Measurements from ENCODE around the gene BTBD9. TPM values are rescaled to one million over a fixed set of nuclear protein-coding genes. Genes with fewer than 3 reads are reported as not detected.

The BTBD9 gene
- total RNA-seq, 2 donors from 2014 or later, result 14.2 to 18.2 TPM

DNA sequence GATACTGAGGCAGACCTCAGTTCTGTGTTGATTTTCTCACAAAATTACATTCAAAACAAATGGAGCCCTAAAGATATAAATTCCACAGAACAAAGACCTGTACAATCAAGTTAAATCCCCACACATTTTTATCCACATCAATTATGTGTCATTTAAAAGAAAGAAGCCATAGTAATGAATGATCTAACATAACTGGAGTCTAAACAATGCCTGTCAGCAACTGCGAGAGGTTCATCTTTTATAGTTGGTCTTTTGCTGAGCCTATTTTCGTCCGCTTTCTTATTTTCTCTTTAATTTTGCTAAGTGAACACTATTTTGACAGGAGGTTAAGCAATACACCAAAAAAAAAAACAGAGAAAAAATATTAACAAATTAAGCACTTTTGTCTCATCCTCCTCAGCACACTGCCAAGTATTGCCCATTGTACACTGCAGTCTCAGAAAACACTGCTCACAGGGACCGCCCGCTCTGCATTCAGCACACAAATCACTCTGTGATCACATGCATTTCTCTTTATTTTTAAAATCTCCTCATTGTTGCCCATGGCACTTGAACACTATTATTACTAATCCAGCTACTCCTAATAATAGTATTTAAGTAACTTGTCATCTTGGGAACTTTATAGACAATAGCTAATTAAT is 140.8 kb downstream of the BTBD9 start:
- Histone ChIP-seq H3K9me3 (no peaks in the 10 kb centered on the region), H3K4me3 (no peak overlapping the region), H3K4me1 (peaks cover 0 to 2% of the 10 kb centered on the region in 2 donors), H3K27me3 (no peaks in the 10 kb centered on the region), H3K27ac (no peak overlapping the region), H3K36me3 (no peaks in the 10 kb centered on the region)
- TF ChIP-seq, protein P1, sequence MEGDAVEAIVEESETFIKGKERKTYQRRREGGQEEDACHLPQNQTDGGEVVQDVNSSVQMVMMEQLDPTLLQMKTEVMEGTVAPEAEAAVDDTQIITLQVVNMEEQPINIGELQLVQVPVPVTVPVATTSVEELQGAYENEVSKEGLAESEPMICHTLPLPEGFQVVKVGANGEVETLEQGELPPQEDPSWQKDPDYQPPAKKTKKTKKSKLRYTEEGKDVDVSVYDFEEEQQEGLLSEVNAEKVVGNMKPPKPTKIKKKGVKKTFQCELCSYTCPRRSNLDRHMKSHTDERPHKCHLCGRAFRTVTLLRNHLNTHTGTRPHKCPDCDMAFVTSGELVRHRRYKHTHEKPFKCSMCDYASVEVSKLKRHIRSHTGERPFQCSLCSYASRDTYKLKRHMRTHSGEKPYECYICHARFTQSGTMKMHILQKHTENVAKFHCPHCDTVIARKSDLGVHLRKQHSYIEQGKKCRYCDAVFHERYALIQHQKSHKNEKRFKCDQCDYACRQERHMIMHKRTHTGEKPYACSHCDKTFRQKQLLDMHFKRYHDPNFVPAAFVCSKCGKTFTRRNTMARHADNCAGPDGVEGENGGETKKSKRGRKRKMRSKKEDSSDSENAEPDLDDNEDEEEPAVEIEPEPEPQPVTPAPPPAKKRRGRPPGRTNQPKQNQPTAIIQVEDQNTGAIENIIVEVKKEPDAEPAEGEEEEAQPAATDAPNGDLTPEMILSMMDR (IDR thresholded peaks at IDR 0.05), result no peak
- DNase-seq (ENCODE audit: low spot score), result no peak

DNA sequence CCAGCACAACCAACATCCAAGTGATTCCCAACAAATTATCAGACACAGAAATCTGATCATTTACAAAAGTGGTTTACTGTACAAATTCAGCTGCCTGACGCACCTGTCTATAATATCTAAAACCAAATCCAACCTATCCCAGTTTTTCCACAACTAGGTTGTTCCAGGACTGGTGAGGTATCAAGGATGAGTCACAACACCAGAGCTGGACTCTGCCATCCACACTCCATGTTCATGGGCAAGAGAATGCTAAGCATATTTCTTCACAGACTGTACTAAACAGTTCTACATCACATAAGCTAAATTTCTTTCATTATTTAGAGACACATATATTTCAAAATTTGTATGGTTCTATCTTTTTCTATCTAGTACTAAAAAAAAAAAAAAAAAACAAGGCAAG is 141.6 kb downstream of the BTBD9 start:
- Histone ChIP-seq H3K4me1 (no peaks in the 10 kb centered on the region), H3K36me3 (no peaks in the 10 kb centered on the region), H3K9me3 (no peaks in the 10 kb centered on the region), H3K27me3 (no peaks in the 10 kb centered on the region), H3K27ac (no peak overlapping the region), H3K4me3 (no peak overlapping the region)
- DNase-seq (ENCODE audit: low spot score), result no peak
- TF ChIP-seq, protein P1 (IDR thresholded peaks at IDR 0.05), result no peak

DNA sequence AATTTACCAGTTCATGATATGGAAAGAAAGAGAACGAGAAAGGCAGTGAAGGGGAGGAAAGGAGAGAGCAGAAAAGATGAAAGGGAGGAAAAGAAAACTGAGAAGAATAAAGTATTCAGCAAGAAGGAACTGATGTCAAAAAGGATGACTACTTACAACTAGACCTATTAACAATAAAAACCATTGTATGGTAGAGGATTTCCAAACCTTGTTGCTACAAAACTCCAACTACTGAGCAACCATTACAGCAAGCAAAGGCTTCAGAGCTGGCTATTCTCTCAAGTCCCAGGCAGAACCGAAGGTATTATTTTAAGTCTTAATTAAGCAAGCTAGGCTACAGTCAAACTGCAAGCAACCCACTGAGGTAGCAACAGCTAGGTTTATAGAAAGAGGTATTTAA is 142.2 kb downstream of the BTBD9 start:
- TF ChIP-seq, protein P1 (IDR thresholded peaks at IDR 0.05), result no peak

DNA sequence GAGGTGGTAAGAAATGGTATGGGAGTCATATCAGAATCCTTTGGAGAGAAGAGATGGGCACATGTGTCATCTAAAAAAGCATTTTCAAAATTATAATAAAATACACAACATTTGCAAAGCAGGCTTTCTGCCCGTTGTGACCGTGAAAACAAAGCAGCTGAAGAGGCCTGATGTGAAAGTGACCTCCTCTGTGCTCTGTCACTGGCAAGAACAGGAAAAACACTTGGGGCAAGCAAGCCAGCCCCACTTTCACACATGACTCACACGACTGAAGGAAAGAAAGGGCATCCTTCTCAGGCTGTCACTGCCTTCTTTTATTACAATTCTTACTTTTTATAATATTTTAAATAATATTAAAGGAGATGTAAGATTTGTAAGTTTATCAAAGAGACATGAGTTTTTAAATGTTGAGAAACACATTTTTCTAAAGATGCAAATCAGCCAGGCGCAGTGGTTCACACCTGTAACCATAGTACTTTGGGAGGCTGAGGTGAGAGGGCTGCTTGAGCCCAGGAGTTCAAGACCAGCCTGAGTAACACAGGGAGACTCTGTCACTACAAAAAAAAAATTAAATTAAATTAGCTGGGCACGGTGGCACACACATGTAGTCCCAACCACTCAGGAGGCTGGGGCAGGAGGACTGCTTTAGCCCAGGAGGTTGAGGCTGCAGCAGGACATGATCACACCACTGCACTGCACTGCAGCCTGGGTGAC is 143.7 kb downstream of the BTBD9 start:
- H3K4me1 ChIP-seq, result no peaks in the 10 kb centered on the region
- TF ChIP-seq, protein P1 (IDR thresholded peaks at IDR 0.05), result no peak
- H3K9me3 ChIP-seq, result no peaks in the 10 kb centered on the region
- no peak for DNase-seq (ENCODE audit: low spot score)
- no peak overlapping the region for H3K4me3 ChIP-seq
- H3K36me3 ChIP-seq, result no peaks in the 10 kb centered on the region
- H3K27ac ChIP-seq, result no peak overlapping the region
- no peaks in the 10 kb centered on the region for H3K27me3 ChIP-seq

More for the DNA sequence above, 142.2 kb downstream of the BTBD9 start:
- Histone ChIP-seq H3K27ac (no peak overlapping the region), H3K36me3 (no peaks in the 10 kb centered on the region), H3K9me3 (no peaks in the 10 kb centered on the region), H3K4me3 (no peak overlapping the region), H3K4me1 (no peaks in the 10 kb centered on the region), H3K27me3 (no peaks in the 10 kb centered on the region)
- DNase-seq (ENCODE audit: low spot score), result no peak

DNA sequence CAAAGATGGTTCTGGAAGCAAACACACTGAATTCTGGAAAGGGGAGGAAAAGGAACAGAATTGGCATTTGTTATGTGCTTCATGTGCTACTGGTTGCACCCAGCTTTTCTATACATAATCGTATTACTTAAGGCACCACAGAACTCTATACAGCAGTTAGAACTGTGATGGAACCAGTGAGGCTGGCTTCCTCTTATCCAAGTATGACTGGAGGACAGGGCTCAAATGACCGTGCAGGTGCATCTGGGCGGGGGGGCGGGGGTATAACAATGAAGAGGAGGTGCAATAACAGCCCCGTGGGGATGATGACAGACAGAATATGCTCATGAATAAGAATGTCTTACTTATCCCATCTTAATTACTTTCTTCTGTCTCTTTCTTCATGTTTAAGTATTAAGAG is 144.2 kb downstream of the BTBD9 start:
- Histone ChIP-seq H3K4me1 (no peaks in the 10 kb centered on the region), H3K36me3 (no peaks in the 10 kb centered on the region), H3K9me3 (no peaks in the 10 kb centered on the region), H3K4me3 (no peak overlapping the region), H3K27me3 (no peaks in the 10 kb centered on the region), H3K27ac (no peak overlapping the region)
- no peak for DNase-seq (ENCODE audit: low spot score)
- TF ChIP-seq, protein P1 (IDR thresholded peaks at IDR 0.05), result no peak

Data from right atrium auricular region (tissue), 2 donors.